Prostate gland (tissue), 2 donors: ENCODE measurements around the gene TTR. TPM values are rescaled to one million over a fixed set of nuclear protein-coding genes. Genes with fewer than 3 reads are reported as not detected.

Experiments used
- DNase-seq: peaks from one replicate; pipeline ENCODE4 v3.0.0-alpha.2; 2019; ENCODE audit warnings: low spot score
- H3K27ac ChIP-seq, 2 donors: fragments of 200-600 bp; sonication (generic); 2 replicates each; pipeline ENCODE4 v1.5.1; 2017 to 2019
- H3K27me3 ChIP-seq: fragments of 200-600 bp; sonication (generic); replicated peaks from 2 replicates; pipeline ENCODE4 v1.5.1; 2019; ENCODE audit not compliant: insufficient read depth
- H3K36me3 ChIP-seq, 2 donors: fragments of 200-600 bp; sonication (generic); 1 replicate in 1 of 2; 2 replicates in 1 of 2; pipeline versions ENCODE4 v1.5.1 to v1.8.1; 2017 to 2019
- H3K4me1 ChIP-seq: fragments of 200-600 bp; sonication (generic); replicated peaks from 2 replicates; pipeline ENCODE4 v1.5.1; 2019
- H3K4me3 ChIP-seq, 2 donors: fragments of 200-600 bp; sonication (generic); 2 replicates each; pipeline ENCODE4 v1.5.1; 2017 to 2019
- H3K9me3 ChIP-seq: fragments of 200-600 bp; sonication (generic); 2 replicates; pipeline ENCODE4 v1.5.1; 2017
- CTCF ChIP-seq, 4 experiments: fragments of 200-600 bp in 2 of 4; fragments of 450-650 bp in 2 of 4; sonication (generic) in 2 of 4; IDR thresholded peaks; 1 replicate in 3 of 4; 2 replicates in 1 of 4; pipeline ENCODE4 v1.5.1; 2016 to 2019; ENCODE audit warnings: antibody characterized with exemption in 4 of 4, mild to moderate bottlenecking in 2 of 4, moderate library complexity in 2 of 4
- POLR2A ChIP-seq: fragments of 450-650 bp; IDR thresholded peaks from one replicate; pipeline ENCODE4 v1.6.1; 2016; ENCODE audit warnings: antibody characterized with exemption, mild to moderate bottlenecking
- POLR2AphosphoS5 ChIP-seq: sonication (generic); formaldehyde crosslinking; IDR thresholded peaks from one replicate; pipeline ENCODE4 v1.6.1; 2017; ENCODE audit warnings: antibody characterized with exemption
- WGBS: methylation state at CpG from one replicate; pipeline ENCODE4 v1.1.5; 2018; 5-methylcytosine and 5-hydroxymethylcytosine counted together
- intact Hi-C: fragments of 100-400 bp; cut with DNase I; formaldehyde crosslinking; loops from one replicate; pipeline ENCODE4 v1.14.2; 2022
- total RNA-seq, 2 donors: library from RNA; depleted of rRNA; stranded (reverse); fragments of >200 nt; gene quantifications; one replicate each; pipeline ENCODE4 v1.1.0, GENCODE V29; 2016

Gene TTR
- total RNA-seq, 2 donors from 2014 or later: 0.50 TPM; not detected in 1

- no peak for DNase-seq
- Histone ChIP-seq H3K27ac (no peak overlapping the region), H3K4me1 (no peaks in the 10 kb centered on the region), H3K4me3 (no peak overlapping the region), H3K27me3 (no peaks in the 10 kb centered on the region), H3K36me3 (no peaks in the 10 kb centered on the region), H3K9me3 (no peaks in the 10 kb centered on the region)
- TF ChIP-seq POLR2A (no peak), POLR2AphosphoS5 (no peak), CTCF (IDR thresholded peaks at IDR 0.05) (no peak)
- intact Hi-C loops: no loop called here
- WGBS: 88% methylated on average over 5 of the region's 5 CpGs
Measured at GRCh38 chr18:31583185-31583854, 8.4 kb upstream of the TTR start.

GRCh38 chr18:31585991-31586390 lies 5.7 kb upstream of the TTR start:
- no peak overlapping the region for H3K27ac ChIP-seq
- TF ChIP-seq POLR2A: no peak
- no peak for DNase-seq
- H3K27me3 ChIP-seq: no peaks in the 10 kb centered on the region
- 89% methylated on average over 5 of the region's 5 CpGs for WGBS
- no peaks in the 10 kb centered on the region for H3K36me3 ChIP-seq
- no peaks in the 10 kb centered on the region for H3K4me1 ChIP-seq
- no peak overlapping the region for H3K4me3 ChIP-seq
- H3K9me3 ChIP-seq: no peaks in the 10 kb centered on the region
- intact Hi-C loops: no loop called here

- WGBS: 72% methylated on average over 5 of the region's 5 CpGs
- Histone ChIP-seq H3K9me3 (no peaks in the 10 kb centered on the region), H3K27ac (no peak overlapping the region), H3K27me3 (no peaks in the 10 kb centered on the region), H3K4me1 (no peaks in the 10 kb centered on the region), H3K36me3 (no peaks in the 10 kb centered on the region), H3K4me3 (no peak overlapping the region)
- intact Hi-C loops: no loop called here
- DNase-seq: no peak
- TF ChIP-seq POLR2A (no peak), POLR2AphosphoS5 (no peak), CTCF (IDR thresholded peaks at IDR 0.05) (no peak)
Measured at GRCh38 chr18:31586616-31587015, 5.1 kb upstream of the TTR start.

GRCh38 chr18:31587529-31587928 lies 4.1 kb upstream of the TTR start:
- no peak for DNase-seq
- TF ChIP-seq POLR2AphosphoS5: no peak
- WGBS: 88% methylated on average over 4 of the region's 4 CpGs
- Histone ChIP-seq H3K36me3 (no peaks in the 10 kb centered on the region), H3K4me3 (no peak overlapping the region), H3K27me3 (no peaks in the 10 kb centered on the region), H3K4me1 (no peaks in the 10 kb centered on the region), H3K9me3 (no peaks in the 10 kb centered on the region), H3K27ac (no peak overlapping the region)
- intact Hi-C loops: no loop called here

GRCh38 chr18:31590570-31590969 lies 1.1 kb upstream of the TTR start:
- no peaks in the 10 kb centered on the region for H3K4me1 ChIP-seq
- H3K4me3 ChIP-seq: no peak overlapping the region
- intact Hi-C loops: no loop called here
- no peaks in the 10 kb centered on the region for H3K36me3 ChIP-seq
- H3K27ac ChIP-seq: no peak overlapping the region
- DNase-seq: no peak
- H3K9me3 ChIP-seq: no peaks in the 10 kb centered on the region
- WGBS: 89% methylated on average over 8 of the region's 8 CpGs
- TF ChIP-seq POLR2AphosphoS5 (no peak), POLR2A (no peak), CTCF (IDR thresholded peaks at IDR 0.05) (no peak)
- no peaks in the 10 kb centered on the region for H3K27me3 ChIP-seq

GRCh38 chr18:31591113-31591512 lies 564 bp upstream of the TTR start:
- no peaks in the 10 kb centered on the region for H3K4me1 ChIP-seq
- DNase-seq: no peak
- H3K36me3 ChIP-seq: no peaks in the 10 kb centered on the region
- no peak overlapping the region for H3K27ac ChIP-seq
- H3K27me3 ChIP-seq: no peaks in the 10 kb centered on the region
- H3K9me3 ChIP-seq: no peaks in the 10 kb centered on the region
- no peak overlapping the region for H3K4me3 ChIP-seq
- 81% methylated on average over 2 of the region's 2 CpGs for WGBS
- intact Hi-C loops: no loop called here
- TF ChIP-seq CTCF (IDR thresholded peaks at IDR 0.05): no peak
- TF ChIP-seq POLR2AphosphoS5: no peak
- TF ChIP-seq POLR2A: no peak
